HG02870 (cell line): ENCODE data around the gene EPC1.
"Not testable (repeated sequence)": the region's sequence is repeated elsewhere in the genome, so short reads cannot be mapped to it uniquely, and the experiment has no call there.

Experiments used
- ATAC-seq: cut with Tn5 transposase; IDR thresholded peaks from one replicate; pipeline ENCODE4 v1.9.1; 2021; ENCODE audit warnings: mild to moderate bottlenecking, moderate library complexity; ENCODE audit not compliant: unreplicated experiment

EPC1 gene, protein sequence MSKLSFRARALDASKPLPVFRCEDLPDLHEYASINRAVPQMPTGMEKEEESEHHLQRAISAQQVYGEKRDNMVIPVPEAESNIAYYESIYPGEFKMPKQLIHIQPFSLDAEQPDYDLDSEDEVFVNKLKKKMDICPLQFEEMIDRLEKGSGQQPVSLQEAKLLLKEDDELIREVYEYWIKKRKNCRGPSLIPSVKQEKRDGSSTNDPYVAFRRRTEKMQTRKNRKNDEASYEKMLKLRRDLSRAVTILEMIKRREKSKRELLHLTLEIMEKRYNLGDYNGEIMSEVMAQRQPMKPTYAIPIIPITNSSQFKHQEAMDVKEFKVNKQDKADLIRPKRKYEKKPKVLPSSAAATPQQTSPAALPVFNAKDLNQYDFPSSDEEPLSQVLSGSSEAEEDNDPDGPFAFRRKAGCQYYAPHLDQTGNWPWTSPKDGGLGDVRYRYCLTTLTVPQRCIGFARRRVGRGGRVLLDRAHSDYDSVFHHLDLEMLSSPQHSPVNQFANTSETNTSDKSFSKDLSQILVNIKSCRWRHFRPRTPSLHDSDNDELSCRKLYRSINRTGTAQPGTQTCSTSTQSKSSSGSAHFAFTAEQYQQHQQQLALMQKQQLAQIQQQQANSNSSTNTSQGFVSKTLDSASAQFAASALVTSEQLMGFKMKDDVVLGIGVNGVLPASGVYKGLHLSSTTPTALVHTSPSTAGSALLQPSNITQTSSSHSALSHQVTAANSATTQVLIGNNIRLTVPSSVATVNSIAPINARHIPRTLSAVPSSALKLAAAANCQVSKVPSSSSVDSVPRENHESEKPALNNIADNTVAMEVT

GRCh38 chr10:32346551-32347362 lies at the start of gene EPC1:
Gene EPC1 (minus strand): TSS chr10:32347158. CDS start chr10:32346915, 243 bp downstream.
- ATAC-seq = peak; percentile 64

DNA sequence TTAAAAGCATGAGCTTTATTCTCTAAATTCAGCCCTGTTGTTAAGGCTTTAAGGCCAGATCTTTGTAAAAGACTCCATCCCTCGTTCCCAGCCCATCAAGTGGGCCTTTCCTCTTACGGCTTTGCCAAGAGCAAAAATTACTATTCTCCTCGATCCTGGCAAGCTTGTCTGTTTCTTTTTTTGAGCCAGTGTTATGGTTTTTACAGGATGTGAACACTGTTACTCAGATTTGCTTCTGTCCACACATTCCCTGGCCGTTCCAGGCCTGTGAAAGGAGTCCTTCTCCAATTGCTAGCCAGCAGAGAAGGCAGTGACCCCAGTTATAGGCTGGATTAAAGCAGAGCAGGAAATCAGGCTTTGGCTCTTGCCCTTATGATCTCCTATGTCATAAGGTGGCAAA lies 47.0 kb upstream of the EPC1 start:
- no peak for ATAC-seq

DNA sequence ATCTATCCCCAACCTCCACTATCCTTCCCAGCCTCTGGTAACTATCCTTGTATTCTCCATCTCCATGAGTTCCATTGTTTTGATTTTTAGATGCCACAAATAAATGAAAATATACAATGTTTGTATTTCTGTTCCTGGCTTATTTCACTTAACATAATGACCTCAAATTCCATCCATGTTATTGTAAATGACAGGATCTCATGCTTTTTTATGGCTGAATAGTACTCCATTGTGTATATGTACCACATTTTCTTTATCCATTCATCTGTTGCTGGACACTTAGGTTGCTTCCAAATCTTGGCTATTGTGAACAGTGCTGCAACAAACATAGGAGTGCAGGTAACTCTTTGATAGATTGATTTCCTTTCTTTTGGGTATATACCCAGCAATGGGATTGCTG lies 45.3 kb upstream of the EPC1 start:
- not testable (repeated sequence) for ATAC-seq

- ATAC-seq = no peak
These were observed 43.2 kb upstream of the EPC1 start for GRCh38 chr10:32390193-32390592.

DNA sequence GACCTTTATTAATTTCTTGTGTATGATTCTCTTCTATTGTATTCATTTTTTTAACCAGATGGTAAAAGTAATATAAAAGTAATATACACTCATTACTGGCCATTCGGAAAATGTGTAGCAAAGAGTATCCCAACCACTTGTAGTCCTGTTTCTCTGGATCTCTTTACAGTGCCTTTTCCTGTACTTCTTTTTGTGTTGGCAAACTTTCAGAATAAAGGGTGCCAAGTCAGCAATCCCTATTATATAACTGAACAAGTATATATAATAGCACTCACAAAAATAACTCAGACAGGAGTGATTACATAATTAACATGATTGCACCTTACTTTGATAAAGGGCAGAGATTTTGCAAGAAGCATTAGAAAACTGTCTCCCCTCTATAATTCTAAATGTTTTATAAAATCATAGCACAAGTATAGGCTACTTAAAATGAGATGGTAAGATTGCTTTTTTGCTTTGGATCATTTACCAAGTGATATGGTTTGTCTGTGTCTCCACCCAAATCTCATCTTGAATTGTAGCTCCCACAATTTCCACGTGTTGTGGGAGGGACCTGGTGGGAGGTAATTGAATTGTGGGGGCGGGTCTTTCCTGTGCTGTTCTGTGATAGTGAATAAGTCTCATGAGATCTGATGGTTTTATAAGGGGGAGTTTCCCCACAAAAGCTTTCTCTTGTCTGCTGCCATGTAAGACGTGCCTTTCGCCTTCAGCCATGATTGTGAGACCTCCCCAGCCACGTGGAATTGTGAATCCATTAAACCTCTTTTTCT lies 41.5 kb upstream of the EPC1 start:
- ATAC-seq = no peak

DNA sequence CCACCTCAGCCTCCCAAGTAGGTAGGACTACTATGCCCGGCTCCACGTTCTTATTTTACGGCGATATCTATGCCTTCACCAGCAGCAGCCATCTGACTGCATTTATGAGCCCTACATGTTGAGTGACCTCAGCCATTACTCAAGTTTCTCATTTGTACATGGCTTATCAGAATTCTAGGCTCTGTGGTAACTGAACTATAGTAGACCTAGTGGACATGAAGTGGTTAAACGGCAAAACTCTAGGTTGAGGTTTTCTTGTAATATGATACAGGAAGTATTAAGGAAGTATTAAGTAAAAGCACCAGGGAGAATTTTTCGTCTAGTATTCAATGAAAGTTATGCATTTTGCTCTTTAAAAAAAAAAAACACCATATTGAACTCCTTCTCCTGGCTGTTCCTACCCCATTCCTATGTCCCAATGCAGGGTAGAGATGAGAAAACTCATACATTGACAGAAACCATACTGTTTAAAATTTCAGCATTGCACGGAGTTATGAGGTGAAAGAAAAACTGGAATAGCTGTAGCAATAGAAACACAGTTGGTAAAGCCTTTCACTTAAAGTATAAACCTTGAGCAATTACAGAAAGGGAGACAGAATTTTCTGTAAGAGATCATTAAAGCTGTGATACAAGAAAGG lies 39.8 kb upstream of the EPC1 start:
- ATAC-seq = no peak

DNA sequence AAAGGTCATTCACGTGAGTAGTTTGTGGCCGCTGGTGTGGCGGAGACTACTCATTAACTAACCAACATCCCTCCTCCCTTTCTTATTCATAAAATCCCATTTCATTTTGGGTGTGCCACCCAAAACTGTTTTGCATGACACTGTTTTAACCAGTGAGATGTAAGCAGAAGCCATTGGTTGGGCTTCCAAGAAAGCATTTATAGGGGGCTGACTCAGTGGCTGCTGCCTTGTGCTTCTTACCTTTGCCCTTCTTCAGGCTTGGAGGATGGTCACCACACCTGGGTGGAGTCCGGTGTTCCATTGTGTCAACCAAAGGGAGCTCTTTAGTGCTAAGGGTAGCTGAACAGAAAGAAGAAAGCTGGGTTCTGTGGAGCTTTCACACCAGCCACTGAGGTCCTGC lies 37.2 kb upstream of the EPC1 start:
- no peak for ATAC-seq

GRCh38 chr10:32381165-32381564 lies 34.2 kb upstream of the EPC1 start:
- ATAC-seq = no peak

DNA sequence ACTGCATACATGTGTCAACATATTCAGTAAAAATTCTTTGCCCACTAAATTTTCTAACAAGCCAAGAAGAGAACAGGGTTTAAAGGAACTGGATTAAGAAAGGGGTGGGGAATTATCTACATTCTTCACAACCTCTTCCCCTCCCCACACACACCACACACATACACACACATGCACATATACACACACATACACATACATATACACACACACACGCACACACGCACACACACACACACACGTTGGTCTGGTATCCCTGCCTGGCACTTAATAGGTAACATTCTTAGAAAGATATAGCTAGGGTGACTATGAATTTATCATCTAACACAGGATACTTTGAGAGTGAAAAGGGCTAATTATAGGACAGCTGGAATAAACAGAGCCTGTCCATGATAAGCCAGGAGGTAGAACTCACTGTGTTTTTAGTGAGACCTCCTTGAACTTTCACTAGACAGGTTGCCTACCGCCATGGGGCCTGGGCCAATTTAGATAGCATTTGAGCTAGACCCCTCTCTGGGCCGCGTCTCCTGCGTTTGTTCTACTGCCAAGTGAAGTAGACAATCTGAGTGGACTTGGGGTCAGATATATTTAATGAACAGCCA lies 33.1 kb upstream of the EPC1 start:
- ATAC-seq = no peak

DNA sequence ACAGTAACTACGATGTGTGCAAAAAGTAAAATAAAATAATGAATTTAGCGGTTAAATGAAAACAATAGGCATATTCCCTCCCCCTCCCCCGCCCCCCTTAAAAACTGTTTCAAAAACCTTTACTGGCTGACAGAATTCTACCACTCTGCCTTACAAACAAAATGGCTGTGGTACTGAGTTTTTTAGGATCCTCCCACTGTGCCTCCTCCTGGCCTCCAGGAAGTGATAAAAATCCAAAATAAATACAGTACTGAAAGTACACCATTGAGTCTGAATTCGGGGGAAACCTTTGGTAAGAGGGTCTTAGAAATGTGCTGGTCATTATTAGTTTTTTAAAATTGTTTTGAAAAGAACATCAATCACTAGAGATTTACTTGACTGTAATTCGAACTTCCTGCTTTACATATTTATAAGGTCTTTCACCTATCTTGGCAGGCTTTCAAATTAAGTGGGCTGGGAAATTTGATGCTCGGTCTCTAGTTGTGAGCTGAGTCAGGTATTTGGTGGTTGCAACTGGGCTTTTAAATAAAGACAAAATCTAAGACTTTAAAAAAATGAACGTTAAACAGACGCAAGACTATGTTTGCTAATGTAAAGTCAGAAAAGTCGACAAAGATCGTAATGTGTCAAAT lies 32.5 kb upstream of the EPC1 start:
- peak; percentile 28 for ATAC-seq

- ATAC-seq = peak; percentile 94
These were observed 31.7 kb upstream of the EPC1 start for GRCh38 chr10:32378363-32379317.

GRCh38 chr10:32377458-32378259 lies 30.7 kb upstream of the EPC1 start:
- no peak for ATAC-seq

- ATAC-seq = no peak
These were observed 29.8 kb upstream of the EPC1 start for GRCh38 chr10:32376771-32377170.

DNA sequence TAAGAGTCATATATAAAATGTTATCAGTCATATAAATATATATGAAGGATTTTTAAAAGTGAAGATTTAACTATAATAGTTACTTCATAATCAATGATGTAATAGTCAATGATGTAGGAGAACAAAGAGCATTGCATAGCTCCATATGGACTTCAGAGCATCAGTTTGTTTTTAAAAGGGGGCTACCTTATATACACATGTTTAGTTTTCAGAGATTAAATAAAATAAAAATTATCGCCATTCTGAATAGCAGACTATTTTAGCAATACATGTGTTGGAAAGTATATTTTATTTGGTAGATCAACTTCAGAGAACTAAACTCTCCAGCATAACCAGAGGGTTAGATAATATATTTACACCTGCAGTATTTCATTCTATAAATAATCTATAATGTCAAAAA lies 29.1 kb upstream of the EPC1 start:
- ATAC-seq = no peak

GRCh38 chr10:32375631-32376030 lies 28.7 kb upstream of the EPC1 start:
- no peak for ATAC-seq

- no peak for ATAC-seq
These were observed 27.6 kb upstream of the EPC1 start for GRCh38 chr10:32374605-32375004.

DNA sequence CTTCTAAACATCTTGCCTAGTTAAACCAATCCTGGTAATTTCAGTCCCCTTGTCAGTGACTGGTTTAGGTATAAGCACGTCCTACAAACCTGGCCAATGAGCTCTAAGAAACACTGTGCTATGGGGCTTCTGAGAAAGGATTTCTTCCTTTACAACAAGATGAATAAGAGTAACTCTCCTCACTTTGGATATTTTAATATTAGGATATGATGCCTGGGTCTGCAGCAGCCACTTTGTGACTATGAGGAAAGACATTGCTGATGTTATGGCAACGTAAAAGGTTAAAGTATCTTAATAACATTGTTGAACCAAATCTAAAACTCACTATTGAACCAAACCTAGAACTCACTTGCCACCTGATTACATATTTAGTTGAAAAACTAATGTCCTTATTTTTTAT lies 26.5 kb upstream of the EPC1 start:
- no peak for ATAC-seq
